GM19240 (cell line): ENCODE measurements around the gene ELMO1.

Experiments
- DNase-seq: peaks from one replicate; pipeline ENCODE4 v3.0.0; 2011; ENCODE audit warnings: low spot score; ENCODE audit not compliant: insufficient read length

ELMO1 gene

GRCh38 chr7:37351716-37352115 lies 96.9 kb downstream of the ELMO1 start:
- no peak for DNase-seq

- no peak for DNase-seq
Observed at GRCh38 chr7:37349979-37350590, 98.6 kb downstream of the ELMO1 start.

GRCh38 chr7:37348982-37349381 lies 99.7 kb downstream of the ELMO1 start:
- DNase-seq, result no peak

GRCh38 chr7:37346761-37347160 lies 101.9 kb downstream of the ELMO1 start:
- no peak for DNase-seq

- no peak for DNase-seq
Observed at GRCh38 chr7:37344886-37345579, 103.6 kb downstream of the ELMO1 start.

GRCh38 chr7:37342688-37343471 lies 105.8 kb downstream of the ELMO1 start:
- DNase-seq, result no peak

GRCh38 chr7:37342176-37342687 lies 106.4 kb downstream of the ELMO1 start:
- no peak for DNase-seq

- DNase-seq, result no peak
Observed at GRCh38 chr7:37341033-37341630, 107.5 kb downstream of the ELMO1 start.

GRCh38 chr7:37338966-37339365 lies 109.7 kb downstream of the ELMO1 start:
- no peak for DNase-seq

- no peak for DNase-seq
Observed at GRCh38 chr7:37337522-37337921, 111.1 kb downstream of the ELMO1 start.

- peak; percentile 48 for DNase-seq
Observed at GRCh38 chr7:37336259-37336658, 112.4 kb downstream of the ELMO1 start.

GRCh38 chr7:37333075-37333474 lies 115.6 kb downstream of the ELMO1 start:
- DNase-seq, result no peak

- DNase-seq, result no peak
Observed at GRCh38 chr7:37332243-37333016, 116.2 kb downstream of the ELMO1 start.

GRCh38 chr7:37330775-37331174 lies 117.9 kb downstream of the ELMO1 start:
- no peak for DNase-seq

- no peak for DNase-seq
Observed at GRCh38 chr7:37329940-37330339, 118.7 kb downstream of the ELMO1 start.

GRCh38 chr7:37327288-37327687 lies 121.4 kb downstream of the ELMO1 start:
- no peak for DNase-seq

GRCh38 chr7:37323966-37324365 lies 124.7 kb downstream of the ELMO1 start:
- DNase-seq, result no peak

- no peak for DNase-seq
Observed at GRCh38 chr7:37322831-37323230, 125.8 kb downstream of the ELMO1 start.

GRCh38 chr7:37320848-37321468 lies 127.7 kb downstream of the ELMO1 start:
- DNase-seq, result no peak

GRCh38 chr7:37320140-37320847 lies 128.4 kb downstream of the ELMO1 start:
- DNase-seq, result no peak
